Activated T-cell treated with anti-CD3 and anti-CD28 coated beads, Interleukin-2, amount 50 U/mL, for 48 hours (primary cell): ENCODE measurements around the gene NECTIN2.

Experiments
- DNase-seq, 2 experiments: peaks; one replicate each; pipeline ENCODE4 v3.0.0-alpha.2; 2020

NECTIN2 gene

DNA sequence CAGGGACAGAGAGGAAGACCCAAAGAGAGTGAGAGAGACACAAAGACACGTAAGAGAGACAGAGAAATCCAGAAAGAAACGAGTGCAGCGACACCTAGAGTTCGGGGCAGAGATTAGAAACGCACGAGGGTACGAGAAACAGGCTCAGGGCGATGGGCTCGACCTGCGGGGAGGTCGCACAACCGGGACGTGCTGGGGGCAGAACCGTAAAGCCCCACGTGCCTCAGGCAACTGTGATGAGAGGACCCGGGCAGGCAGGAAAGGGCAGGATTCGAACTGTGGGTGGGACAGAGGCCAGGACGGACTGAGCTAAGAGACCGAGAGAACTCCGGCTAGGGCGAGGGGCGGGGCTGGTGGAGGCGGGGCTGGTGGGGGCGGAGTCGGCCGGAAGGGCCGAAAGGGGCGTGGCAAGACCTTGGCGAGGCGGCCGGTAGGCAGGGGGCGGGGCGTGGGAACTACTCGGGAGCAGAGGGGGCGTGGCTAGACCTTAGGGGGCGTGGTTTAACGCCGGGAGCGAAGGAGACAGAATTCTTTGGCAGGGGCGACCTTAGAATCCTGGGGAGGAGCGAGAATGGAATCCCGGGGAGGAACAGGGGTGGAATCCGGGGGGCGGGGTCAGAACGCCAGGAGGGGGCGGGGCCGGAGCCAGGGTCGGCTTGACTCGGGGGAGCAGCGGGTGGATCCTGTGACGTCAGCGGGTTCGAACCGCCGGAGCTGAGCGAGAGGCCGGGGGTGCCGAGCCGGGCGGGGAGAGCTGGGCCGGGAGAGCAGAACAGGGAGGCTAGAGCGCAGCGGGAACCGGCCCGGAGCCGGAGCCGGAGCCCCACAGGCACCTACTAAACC is at the start of gene NECTIN2:
TSS of gene NECTIN2 (plus strand) at position 686 of the 843 bp plus-strand sequence. CDS start 229 bp downstream, outside the sequence.
- peak; percentile 93 to 94 for DNase-seq

DNA sequence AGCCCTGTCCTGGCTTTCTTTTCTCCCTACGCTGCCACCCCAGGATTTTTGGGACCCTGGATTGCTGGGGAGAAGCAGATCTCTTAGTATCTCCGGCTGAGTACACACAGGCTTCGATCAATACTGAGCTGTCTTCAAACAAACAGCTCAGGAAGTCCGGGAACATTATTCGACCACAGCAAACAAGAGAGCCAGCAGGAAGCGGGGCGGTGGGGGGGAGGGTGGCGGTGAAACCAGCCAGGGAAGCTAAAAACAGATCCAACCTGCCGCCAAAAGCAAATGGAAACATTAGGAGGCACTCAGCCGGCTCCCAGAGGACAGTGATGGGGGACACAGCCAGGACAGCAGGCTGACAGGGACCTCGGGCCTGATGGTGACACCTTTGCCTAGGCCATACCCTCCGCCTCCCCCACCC is 49.4 kb upstream of the NECTIN2 start:
- no peak for DNase-seq

DNA sequence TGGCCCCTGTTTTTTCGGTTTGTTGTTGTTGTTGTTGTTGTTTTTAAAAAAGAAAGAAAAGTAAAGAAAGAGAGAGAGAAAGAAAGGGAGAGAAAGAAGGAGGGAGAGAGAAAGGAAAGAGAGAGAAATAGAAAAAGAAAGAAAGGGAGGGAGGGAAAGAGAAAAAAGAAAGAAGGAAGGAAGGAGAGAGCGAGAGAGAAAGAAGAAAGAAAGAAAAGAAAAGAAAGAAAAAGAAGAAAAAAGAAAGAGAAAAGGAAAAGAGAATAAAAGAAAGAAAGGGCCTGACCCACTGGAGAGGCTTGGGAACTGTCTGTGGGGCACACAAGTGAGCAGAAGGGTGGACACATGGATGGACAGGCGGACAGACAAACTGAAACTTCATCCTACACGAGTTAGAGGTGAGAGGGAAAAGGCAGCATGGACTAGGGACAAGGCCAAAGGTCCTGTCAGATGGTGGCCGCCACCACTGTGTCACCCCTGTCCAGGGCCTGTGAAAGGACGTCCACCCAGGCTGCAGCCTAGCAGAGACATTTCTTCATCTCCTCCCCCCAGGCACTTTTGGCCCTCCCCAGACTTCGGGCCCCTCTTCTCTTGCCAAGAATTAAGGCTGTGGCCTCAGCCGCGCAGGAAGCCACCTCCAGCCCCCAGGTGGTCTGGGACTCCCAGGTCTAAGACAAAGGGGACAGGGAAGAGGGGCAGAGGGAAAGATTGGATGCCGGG is 46.3 kb upstream of the NECTIN2 start:
- no peak for DNase-seq

DNA sequence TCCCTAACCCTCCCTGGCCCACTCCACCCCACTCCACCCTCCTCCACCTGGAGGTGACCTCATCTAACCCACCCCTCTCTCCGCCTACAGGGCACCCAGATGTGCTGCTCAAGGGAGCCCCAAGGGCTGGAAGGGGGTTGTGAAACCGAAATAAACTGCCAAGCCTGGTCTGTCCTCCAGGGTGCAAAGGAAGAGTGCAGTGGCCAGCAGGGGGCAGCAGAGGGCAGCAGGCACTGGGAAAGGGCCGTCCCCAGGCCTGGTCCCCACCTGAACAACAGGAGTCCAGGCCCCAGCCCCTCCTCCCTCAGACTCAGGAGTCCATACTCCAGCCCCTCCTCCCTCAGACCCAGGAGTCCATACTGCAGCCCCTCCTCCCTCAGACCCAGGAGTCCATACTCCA is 45.6 kb upstream of the NECTIN2 start:
- peak; percentile 89 to 90 for DNase-seq

DNA sequence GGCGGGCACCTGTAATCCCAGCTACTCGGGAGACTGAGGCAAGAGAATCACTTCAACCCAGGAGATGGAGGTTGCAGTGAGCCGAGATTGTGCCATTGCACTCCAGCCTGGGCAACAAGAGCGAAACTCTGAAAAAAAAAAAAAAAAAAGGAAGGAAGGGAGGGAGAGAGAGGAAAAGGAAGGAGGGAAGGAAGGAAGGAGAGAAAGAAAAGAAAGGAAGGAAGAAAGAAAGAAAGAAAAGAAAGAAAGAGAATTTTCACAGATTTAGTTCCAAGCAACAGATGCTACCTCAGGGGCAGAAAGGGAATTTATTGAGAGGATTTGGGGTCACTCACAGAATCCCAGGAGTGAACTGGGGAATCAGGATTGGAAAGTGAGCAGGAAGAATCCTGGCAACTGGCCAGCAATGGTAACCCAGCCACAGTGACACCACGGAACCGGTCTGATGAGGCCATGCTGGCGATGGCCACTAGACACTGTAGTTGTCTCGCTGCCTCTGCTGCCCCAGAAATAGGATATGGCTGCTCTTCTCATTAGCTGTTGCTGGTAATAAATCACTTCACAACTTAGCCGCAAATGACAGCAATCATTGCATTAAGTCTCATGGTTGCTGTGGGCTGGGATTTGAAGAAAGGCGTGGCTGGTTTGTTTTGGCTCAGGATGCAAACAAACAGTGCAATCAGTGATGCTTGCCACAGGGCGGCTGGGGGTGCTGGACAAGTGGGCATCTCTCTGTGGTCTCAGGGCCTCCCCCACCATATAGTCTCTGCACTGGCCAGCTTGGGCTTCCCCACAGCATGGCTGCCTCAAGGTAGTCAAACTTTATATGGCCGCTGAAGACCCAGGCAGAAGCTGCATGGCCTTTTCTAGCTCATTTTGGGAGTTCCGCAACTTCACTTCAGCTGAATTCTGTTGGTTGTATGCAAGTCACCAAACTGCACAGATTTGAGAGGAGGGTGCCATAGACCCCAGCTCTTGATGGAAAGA is 42.4 kb upstream of the NECTIN2 start:
- no peak for DNase-seq

DNA sequence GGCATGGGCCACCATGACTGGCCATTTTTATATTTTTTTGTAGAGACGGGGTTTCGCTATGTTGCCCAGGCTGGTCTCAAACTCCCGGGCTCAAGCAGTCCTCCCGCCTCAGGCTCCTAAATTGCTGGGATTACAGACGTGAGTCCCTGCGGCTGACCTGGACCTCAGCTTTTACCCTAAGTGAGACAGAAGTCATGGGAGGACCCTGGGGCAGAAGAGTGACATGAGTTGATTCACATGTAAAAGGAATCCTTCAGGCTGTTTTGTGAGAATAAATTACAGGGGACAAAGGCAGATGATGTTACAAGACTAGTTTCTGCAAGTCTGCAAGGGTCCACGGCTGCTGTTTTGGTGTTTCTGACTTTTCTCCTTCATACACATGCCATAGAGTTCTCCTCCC is 39.8 kb upstream of the NECTIN2 start:
- DNase-seq: no peak

DNA sequence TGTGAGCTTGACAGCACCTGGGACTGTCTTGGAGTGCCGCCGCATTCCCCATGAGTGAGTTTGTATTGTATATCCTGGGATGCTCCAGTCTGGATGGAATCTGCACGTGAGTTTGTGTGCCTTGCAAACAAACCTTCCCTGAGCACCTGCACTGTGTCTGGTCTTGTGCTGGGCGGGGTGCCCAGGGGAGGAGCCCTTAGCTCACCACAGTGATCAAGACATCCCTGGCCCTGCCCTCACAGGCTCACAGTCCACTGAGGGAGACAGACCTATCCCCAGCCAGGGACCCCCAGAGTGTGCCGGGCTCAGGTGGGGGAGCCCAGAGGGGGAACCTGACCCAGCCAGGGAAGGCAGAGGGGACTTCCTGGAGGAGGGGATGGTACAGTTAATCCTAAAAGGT is 38.9 kb upstream of the NECTIN2 start:
- no peak for DNase-seq

DNA sequence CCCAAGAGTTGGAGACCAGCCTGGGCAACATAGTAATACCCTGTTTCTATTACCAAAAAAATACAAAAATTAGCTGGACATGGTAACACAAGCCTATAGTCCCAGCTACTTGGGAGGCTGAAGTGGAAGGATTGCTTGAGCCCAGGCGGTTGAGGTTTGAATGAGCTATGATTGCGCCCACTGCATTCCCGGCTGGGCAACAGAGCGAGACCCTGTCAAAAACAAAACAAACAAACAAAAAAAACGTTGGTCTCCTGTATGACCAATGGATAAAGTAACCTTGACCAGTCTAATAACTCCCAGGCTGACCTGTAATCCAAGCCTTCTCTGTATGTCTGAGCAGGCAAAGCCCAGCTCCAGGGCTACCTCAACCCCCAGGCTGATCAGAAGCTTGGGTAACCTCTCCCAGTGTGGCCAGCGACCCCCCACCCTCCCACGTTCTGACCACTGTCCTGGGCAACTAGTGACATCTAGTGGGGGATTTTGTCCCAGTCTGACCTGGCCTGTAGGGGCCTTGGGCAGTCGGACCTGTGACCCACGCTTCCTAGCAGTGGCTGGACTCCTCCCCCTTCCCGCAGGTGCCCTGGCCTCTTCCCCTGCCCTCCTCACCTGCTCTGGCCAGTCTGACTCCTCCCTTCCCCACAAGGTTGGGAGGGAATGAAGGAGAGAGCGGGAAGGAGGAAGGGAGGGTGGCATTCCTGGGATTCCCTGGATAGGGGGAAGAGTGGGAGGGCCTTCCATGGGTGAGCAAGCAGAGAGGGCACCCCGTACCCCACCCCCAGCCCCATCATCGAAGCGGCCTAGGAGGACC is 38.2 kb upstream of the NECTIN2 start:
- no peak for DNase-seq

DNA sequence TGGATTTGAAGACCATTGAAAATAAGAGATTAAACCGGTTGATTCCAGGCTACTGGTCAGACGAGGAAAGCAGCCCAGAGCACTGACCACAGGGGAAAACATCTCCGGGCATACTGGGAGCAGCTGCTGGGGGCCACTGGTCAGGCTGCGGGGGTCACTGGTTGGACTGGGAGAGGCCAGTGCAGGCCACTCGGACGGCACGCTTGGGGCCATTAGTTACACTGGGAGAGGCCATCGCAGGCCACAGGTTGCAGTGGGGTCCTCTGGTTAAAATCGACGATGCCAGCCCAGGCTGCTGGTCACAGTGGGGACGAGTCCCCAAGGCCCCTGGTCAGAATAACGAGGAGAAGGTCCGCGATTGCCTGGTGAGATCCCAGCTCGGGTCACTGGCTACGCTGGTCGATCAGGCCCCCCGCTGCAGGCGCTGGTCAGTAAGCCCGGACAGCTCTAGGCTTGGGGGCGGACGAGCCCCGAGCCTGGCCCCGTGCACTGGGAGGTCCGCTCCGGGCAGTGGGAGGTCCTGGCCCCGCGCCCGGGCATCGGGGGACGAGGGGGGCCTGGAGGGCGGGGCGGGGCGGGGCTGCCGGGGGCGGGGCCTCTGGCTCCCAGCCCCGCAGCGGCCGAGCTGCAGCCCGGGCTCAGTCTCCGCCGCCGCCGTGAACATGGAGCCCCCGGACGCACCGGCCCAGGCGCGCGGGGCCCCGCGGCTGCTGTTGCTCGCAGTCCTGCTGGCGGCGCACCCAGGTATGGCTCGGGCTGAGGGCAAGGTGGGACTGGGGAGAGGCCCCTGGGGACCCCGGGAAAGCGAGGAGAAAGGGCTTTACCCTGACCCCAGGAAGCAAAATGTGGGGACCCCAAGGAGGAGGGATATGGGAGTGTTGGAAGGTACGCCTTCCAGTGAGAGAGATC is 37.4 kb upstream of the NECTIN2 start, which contains the start of gene BCAM:
TSS of gene BCAM (plus strand) at position 641 of the 909 bp plus-strand sequence. CDS start at position 663, 22 bp downstream.
- no peak for DNase-seq

DNA sequence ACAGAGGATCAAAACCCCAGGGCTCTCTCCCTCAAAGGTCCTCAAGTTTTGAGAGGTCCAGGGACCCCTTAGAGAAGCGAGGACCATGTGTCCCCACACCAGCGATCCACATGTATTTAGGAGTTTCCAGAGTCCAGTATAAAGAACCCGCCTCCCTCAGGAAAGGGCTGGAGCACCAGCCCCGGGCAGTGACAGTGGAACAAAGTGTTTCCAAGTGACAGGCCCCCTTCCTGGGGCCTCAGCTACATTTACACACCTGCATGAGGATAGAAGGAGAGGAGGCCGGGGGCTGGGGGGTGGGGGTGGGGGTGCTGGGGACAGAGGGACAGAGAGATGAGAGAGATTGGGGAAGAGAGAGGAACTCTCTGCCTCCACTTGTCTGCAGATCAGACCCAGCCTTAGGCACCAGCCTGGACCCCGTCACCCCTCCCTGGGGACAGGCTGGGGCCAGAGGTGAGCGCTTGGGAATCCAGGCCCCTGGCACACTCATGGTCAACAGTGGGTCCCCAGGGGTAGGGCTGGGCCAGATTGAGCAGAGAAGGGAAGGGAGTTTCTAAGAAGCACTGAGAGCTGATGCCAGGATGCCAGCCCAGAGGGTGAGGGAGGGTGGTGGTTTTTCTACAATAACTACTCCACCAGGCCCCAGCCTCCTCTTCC is 36.4 kb upstream of the NECTIN2 start:
- DNase-seq: no peak

DNA sequence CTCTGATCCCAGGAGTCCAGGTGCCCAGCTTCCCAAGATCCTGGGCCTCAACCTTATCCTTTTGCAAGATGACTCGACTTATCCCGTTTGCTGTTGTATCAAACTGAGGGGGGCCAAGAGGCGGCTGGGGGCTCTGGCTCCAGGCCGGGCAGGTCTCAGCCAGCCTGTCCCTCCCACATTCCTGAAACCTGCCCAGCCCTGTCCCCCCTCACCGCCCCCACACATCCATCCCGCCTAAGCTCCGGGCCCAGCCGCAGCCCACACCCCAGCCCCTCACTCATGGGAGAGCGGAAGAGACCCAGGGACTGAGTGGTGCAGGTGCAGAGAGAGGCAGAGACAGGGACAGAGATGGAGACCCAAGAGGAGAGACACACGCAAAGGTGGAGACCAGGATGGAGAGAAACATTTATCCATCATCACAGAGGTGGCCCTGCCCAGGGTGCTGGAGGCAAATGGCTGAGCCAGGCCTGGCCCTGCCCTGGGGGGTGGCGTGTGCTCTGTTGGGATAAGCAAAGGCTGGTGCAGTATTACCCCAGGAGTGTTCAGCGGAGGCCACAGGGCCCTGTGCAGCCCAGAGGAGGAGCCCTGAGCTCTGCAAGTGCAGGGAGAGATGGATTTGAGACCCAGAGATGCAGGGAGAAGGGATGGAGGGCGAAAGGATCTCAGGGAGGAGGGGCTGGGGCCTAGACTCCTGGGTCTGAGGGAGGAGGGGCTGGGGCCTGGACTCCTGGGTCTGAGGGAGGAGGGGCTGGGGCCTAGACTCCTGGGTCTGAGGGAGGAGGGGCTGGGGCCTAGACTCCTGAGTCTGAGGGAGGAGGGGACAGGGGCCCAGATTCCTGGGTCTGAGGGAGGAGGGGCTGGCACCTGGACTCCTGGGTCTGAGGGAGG is 35.6 kb upstream of the NECTIN2 start:
- DNase-seq: no peak

DNA sequence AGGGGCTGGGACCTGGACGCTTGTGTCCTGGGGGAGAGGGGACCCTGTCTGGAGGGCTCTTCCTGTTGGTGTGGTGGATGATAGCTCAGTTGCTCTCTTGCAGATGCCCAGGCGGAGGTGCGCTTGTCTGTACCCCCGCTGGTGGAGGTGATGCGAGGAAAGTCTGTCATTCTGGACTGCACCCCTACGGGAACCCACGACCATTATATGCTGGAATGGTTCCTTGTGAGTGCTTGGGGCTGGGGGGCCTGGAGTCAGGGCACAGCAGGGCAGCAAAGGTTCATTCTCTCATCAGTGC is 35.0 kb upstream of the NECTIN2 start:
- no peak for DNase-seq

DNA sequence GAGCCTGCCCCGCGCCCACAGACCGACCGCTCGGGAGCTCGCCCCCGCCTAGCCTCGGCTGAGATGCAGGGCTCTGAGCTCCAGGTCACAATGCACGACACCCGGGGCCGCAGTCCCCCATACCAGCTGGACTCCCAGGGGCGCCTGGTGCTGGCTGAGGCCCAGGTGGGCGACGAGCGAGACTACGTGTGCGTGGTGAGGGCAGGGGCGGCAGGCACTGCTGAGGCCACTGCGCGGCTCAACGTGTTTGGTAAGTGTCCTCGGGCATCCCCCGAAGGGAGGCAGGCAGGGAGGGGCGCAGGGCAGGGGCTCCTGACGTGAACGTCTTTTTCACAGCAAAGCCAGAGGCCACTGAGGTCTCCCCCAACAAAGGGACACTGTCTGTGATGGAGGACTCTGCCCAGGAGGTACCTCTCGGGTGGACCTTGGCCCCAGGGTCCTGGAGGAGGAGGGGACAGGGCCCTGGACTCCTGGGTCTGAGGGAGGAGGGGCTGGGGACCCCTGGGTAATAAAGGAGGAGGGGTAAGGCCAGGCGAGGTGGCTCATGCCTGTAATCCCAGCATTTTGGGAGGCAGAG is 33.9 kb upstream of the NECTIN2 start:
- no peak for DNase-seq

DNA sequence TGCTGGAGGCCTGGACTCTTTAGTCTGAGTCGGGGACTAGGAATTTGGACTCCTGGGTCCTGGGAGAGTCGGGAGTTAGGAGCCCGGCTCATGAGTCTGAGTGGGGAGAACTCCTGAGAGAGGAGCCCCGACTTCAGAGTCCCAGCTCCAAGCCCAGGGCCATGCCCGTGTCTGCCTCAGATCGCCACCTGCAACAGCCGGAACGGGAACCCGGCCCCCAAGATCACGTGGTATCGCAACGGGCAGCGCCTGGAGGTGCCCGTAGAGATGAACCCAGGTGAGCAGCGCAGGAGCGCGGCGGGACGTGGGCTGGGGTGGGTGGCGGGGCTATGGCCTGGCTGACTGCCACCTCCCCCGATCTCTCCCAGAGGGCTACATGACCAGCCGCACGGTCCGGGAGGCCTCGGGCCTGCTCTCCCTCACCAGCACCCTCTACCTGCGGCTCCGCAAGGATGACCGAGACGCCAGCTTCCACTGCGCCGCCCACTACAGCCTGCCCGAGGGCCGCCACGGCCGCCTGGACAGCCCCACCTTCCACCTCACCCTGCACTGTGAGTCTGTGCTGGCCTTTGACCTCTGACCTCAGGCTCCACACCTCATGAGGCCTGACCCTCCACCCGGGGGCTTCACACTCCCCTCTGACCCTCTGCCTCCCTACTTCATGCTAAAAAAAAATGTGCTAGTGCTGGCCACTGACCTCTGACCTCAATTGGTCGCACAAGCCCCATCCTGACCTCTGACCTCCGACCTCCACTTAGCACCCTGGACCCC is 32.8 kb upstream of the NECTIN2 start:
- no peak for DNase-seq

DNA sequence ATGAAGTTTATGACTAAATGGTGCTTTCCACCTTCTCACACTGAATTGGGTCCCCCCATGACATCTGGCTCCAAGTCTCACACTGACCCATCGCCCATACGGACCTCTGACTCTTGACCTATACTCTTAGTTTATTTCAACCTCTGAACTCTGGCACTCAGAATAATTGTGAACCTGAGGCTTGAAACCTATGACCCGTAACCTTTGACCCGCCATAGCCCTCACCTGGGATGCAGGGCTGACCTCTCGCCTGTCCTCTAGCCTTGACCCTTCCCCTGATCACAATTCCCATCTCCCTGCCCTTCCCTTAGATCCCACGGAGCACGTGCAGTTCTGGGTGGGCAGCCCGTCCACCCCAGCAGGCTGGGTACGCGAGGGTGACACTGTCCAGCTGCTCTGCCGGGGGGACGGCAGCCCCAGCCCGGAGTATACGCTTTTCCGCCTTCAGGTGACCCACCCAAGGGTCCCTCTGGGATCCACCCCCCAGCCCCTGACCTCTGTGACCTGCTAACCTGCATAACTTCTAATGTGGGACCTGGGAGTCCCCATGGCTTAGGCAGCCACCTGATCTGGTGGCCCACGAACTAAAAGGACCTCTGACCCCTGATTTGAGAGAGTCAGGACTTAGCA is 32.1 kb upstream of the NECTIN2 start:
- no peak for DNase-seq

DNA sequence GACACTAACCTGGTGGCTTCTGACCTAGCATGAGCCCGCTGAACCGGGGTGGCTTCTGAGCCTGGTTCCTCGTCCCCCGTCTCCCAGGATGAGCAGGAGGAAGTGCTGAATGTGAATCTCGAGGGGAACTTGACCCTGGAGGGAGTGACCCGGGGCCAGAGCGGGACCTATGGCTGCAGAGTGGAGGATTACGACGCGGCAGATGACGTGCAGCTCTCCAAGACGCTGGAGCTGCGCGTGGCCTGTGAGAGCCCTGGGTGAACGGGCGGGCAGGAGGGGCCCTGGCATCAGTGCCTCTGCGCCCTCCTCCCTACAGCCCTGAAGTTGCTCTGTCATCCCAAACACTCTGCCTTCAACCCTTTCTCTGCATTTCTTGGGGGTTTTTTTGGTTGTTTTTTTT is 31.6 kb upstream of the NECTIN2 start:
- no peak for DNase-seq

DNA sequence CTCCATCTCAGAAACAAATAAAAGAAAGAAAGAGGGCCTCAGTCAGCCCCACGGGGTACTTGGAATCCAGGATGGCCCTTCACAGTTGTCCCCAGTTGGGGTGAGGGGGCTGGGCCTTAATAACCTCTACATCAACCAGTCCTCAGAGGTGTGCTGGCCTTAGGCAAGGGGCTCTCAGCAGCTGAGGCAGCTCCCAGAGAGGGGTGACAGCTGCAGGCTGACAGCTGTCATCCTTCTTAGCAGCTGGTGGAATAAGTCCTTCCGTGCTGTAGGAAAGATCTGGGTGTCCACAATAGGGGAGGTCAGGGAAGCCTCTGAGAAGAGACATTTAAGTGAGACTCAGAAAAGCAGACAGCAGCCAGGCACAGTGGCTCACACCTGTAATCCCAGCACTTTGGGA is 29.8 kb upstream of the NECTIN2 start:
- DNase-seq: no peak
